DND-41 (cell line): ENCODE data around the gene RAB44.

ENCODE experiments used
- CTCF ChIP-seq: IDR thresholded peaks from 2 replicates; pipeline ENCODE4 v1.5.1; 2012; ENCODE audit warnings: borderline replicate concordance, low read length, moderate library complexity, mild to moderate bottlenecking; ENCODE audit not compliant: poor library complexity, severe bottlenecking; ENCODE audit errors: extremely low read depth
- EZH2 ChIP-seq: IDR thresholded peaks from 3 replicates; pipeline ENCODE4 v1.6.1; 2012; ENCODE audit warnings: borderline replicate concordance, low read depth, mild to moderate bottlenecking, moderate library complexity, low read length, inconsistent platforms; ENCODE audit not compliant: severe bottlenecking

GRCh38 chr6:36746251-36746650, 48.6 kb downstream of the RAB44 start:
- TF ChIP-seq CTCF (no peak), EZH2 (no peak)
